IPS-NIHi7 (cell line): ENCODE results near the gene PTBP1.
"Not testable (repeated sequence)": the region's sequence is repeated elsewhere in the genome, so short reads cannot be mapped to it uniquely, and the experiment has no call there.

Experiments
- DNase-seq: peaks from one replicate; pipeline ENCODE4 v3.0.0; 2012; ENCODE audit warnings: mixed read lengths; ENCODE audit errors: extremely low spot score

The PTBP1 gene

GRCh38 chr19:853614-854220 lies 56.5 kb downstream of the PTBP1 start:
- not testable (repeated sequence) for DNase-seq

GRCh38 chr19:854549-854948 lies 57.3 kb downstream of the PTBP1 start:
- DNase-seq, result no peak

GRCh38 chr19:855142-855541 lies 57.9 kb downstream of the PTBP1 start:
- DNase-seq, result no peak

GRCh38 chr19:855566-856120 lies 58.4 kb downstream of the PTBP1 start:
- no peak for DNase-seq

- no peak for DNase-seq
Measured at GRCh38 chr19:858284-858683, 61.0 kb downstream of the PTBP1 start.

GRCh38 chr19:858868-859843 lies 61.9 kb downstream of the PTBP1 start, which contains the start of gene CFD:
TSS of gene CFD (plus strand) at chr19:859664. CDS start at chr19:859690, 26 bp downstream.
- DNase-seq, result no peak

GRCh38 chr19:861141-861755 lies 64.0 kb downstream of the PTBP1 start:
- DNase-seq, result no peak
